Peyer's patch (tissue), 4 donors: ENCODE data around the gene AAR2.

Experiments
- POLR2A ChIP-seq, 2 donors: fragments of 450-650 bp; IDR thresholded peaks; one replicate each; pipeline ENCODE4 v1.5.1; 2017; ENCODE audit warnings: antibody characterized with exemption in 2 of 2, mild to moderate bottlenecking in 2 of 2, moderate library complexity in 2 of 2
- TF ChIP-seq, protein P1 (sequence below), 6 experiments: fragments of 450-650 bp in 4 of 6; fragments of 200-600 bp in 2 of 6; sonication (generic) in 1 of 6; IDR thresholded peaks; one replicate each; pipeline ENCODE4 v1.5.1; 2017 to 2019; ENCODE audit warnings: antibody characterized with exemption in 6 of 6, mild to moderate bottlenecking in 3 of 6, moderate library complexity in 1 of 6

- TF ChIP-seq, protein P1, sequence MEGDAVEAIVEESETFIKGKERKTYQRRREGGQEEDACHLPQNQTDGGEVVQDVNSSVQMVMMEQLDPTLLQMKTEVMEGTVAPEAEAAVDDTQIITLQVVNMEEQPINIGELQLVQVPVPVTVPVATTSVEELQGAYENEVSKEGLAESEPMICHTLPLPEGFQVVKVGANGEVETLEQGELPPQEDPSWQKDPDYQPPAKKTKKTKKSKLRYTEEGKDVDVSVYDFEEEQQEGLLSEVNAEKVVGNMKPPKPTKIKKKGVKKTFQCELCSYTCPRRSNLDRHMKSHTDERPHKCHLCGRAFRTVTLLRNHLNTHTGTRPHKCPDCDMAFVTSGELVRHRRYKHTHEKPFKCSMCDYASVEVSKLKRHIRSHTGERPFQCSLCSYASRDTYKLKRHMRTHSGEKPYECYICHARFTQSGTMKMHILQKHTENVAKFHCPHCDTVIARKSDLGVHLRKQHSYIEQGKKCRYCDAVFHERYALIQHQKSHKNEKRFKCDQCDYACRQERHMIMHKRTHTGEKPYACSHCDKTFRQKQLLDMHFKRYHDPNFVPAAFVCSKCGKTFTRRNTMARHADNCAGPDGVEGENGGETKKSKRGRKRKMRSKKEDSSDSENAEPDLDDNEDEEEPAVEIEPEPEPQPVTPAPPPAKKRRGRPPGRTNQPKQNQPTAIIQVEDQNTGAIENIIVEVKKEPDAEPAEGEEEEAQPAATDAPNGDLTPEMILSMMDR (IDR thresholded peaks at IDR 0.05) = no peak
- no peak for TF ChIP-seq POLR2A (IDR thresholded peaks at IDR 0.05)
Measured at GRCh38 chr20:36216314-36217025, 19.8 kb upstream of the AAR2 start.
